Ovary (tissue), 9 donors: ENCODE measurements around the gene PRR15L. TPM values are rescaled to one million over a fixed set of nuclear protein-coding genes. Genes with fewer than 3 reads are reported as not detected.

ENCODE experiments used
- DNase-seq, 5 donors: peaks; one replicate each; pipeline ENCODE4 v3.0.0-alpha.2; 2019 to 2020
- H3K27ac ChIP-seq, 2 donors: fragments of 200-600 bp; one replicate each; pipeline versions ENCODE4 v1.5.1 to v1.8.0; 2019 to 2022
- H3K27me3 ChIP-seq: fragments of 200-600 bp; one replicate; pipeline ENCODE4 v1.8.0; 2022
- H3K36me3 ChIP-seq: fragments of 200-600 bp; sonication (generic); one replicate; pipeline ENCODE4 v1.5.1; 2019
- H3K4me1 ChIP-seq: one replicate; pipeline ENCODE4 v1.8.1; 2013; ENCODE audit warnings: mild to moderate bottlenecking, moderate library complexity; ENCODE audit not compliant: insufficient read depth
- H3K4me3 ChIP-seq: fragments of 200-600 bp; sonication (generic); one replicate; pipeline ENCODE4 v1.5.1; 2017
- H3K9me3 ChIP-seq, 2 donors: fragments of 200-600 bp in 1 of 2; sonication (generic) in 1 of 2; one replicate each; pipeline versions ENCODE4 v1.5.1 to v1.8.1; 2013 to 2019; ENCODE audit warnings: mild to moderate bottlenecking in 1 of 2, moderate library complexity in 1 of 2
- CTCF ChIP-seq, 3 donors: fragments of 450-650 bp in 2 of 3; fragments of 200-600 bp in 1 of 3; IDR thresholded peaks; one replicate each; pipeline versions ENCODE4 v1.5.1 to v1.8.0; 2016 to 2022; ENCODE audit warnings: antibody characterized with exemption in 3 of 3, mild to moderate bottlenecking in 1 of 3
- EP300 ChIP-seq: sonication (generic); formaldehyde crosslinking; IDR thresholded peaks from one replicate; pipeline ENCODE4 v1.6.1; 2017; ENCODE audit warnings: antibody characterized with exemption
- POLR2A ChIP-seq: fragments of 450-650 bp; IDR thresholded peaks from one replicate; pipeline ENCODE4 v1.6.1; 2017; ENCODE audit warnings: antibody characterized with exemption, mild to moderate bottlenecking, moderate library complexity
- WGBS, 3 donors: extraction: QIAGEN DNeasy Blood & Tissue Kit in 1 of 3; methylation state at CpG; one replicate each; pipeline versions ENCODE4 v1.1.5 to v1.1.7; 2013 to 2017; 5-methylcytosine and 5-hydroxymethylcytosine counted together
- intact Hi-C, 4 donors: fragments of 100-400 bp; cut with DNase I; formaldehyde crosslinking; loops; one replicate each; pipeline versions ENCODE4 v1.11.0 to v1.15.1; 2022 to 2023
- polyA plus RNA-seq, 2 donors: library from polyadenylated mRNA; stranded (reverse); fragments of 200-250 nt in 1 of 2; fragments of 350-450 nt in 1 of 2; fragmentation: Illumina TruSeq in 1 of 2; extraction: RNeasy Lipid Tissue Mini Kit (QIAGEN cat#74804) in 1 of 2; gene quantifications; one replicate each; pipeline ENCODE4 v1.2.3, GENCODE V29; 2013 to 2014
- total RNA-seq, 7 donors: library from RNA; depleted of rRNA in 2 of 7; stranded (reverse); fragments of >200 nt in 2 of 7; fragmentation: NEBNext Ultra II Directional in 3 of 7; extraction: Animal tissue kit (Norgen Biotek cat#: 25700) in 3 of 7; gene quantifications; one replicate each; pipeline versions ENCODE4 v1.1.0 to v1.2.4, GENCODE V29; 2016 to 2023
- donor health status: DM: no; HTN: no; CAD: no; lungs with moderate emphysema.
- donor health status: DM: no; HTN: no; CAD: no.
- donor health status: Bipolar disorder and iron deficiency.
- donor health status: DM: yes; HTN: yes; CAD: no.
- donor health status: DM: no; HTN: no; CAD: no.
- donor health status: DM: yes; HTN: yes; CAD: no.

Gene PRR15L
- total and polyA plus RNA-seq, 9 donors, result 0.16 to 22.3 (median 0.38) TPM

- Histone ChIP-seq H3K4me1 (peaks cover 2% of the 10 kb centered on the region), H3K27me3 (no peaks in the 10 kb centered on the region), H3K27ac (no peak overlapping the region), H3K36me3 (no peaks in the 10 kb centered on the region), H3K4me3 (no peak overlapping the region), H3K9me3 (no peaks in the 10 kb centered on the region)
- intact Hi-C loops, result loop anchor here in 1 of 4 donors (5.0 kb wide), 1 partner anchor 41 kb away; no protein-coding TSS in a partner anchor
- no peak for DNase-seq
- WGBS, 3 donors, result 89 to 90% (median 90%) methylated on average over 10 of the region's 10 CpGs
- TF ChIP-seq POLR2A (no peak), CTCF (IDR thresholded peaks at IDR 0.05) (no peak), EP300 (no peak)
Measured at GRCh38 chr17:47975823-47976205, 18.1 kb upstream of the PRR15L start.

GRCh38 chr17:47975189-47975822 lies 17.6 kb upstream of the PRR15L start:
- Histone ChIP-seq H3K4me3 (no peak overlapping the region), H3K27ac (no peak overlapping the region), H3K4me1 (peaks cover 2% of the 10 kb centered on the region), H3K27me3 (no peaks in the 10 kb centered on the region), H3K36me3 (no peaks in the 10 kb centered on the region), H3K9me3 (no peaks in the 10 kb centered on the region)
- intact Hi-C loops, result loop anchor here in 1 of 4 donors (5.0 kb wide), 1 partner anchor 42 kb away; no protein-coding TSS in a partner anchor
- 77 to 82% (median 81%) methylated on average over 15 of the region's 15 CpGs for WGBS, 3 donors
- DNase-seq, result no peak
- no peak for TF ChIP-seq EP300

- WGBS, 3 donors, result 89 to 91% (median 90%) methylated on average over 8 of the region's 8 CpGs
- peaks cover 4% of the 10 kb centered on the region for H3K4me1 ChIP-seq
- no peak for DNase-seq
- TF ChIP-seq POLR2A (no peak), EP300 (no peak), CTCF (IDR thresholded peaks at IDR 0.05) (no peak)
- no peaks in the 10 kb centered on the region for H3K9me3 ChIP-seq
- no peak overlapping the region for H3K27ac ChIP-seq
- H3K27me3 ChIP-seq, result no peaks in the 10 kb centered on the region
- intact Hi-C loops, result loop anchor here in 1 of 4 donors (5.0 kb wide), 1 partner anchor 76 kb away; the partner anchor contains the start of gene SP2
- H3K4me3 ChIP-seq, result no peak overlapping the region
- no peaks in the 10 kb centered on the region for H3K36me3 ChIP-seq
Measured at GRCh38 chr17:47973541-47973940, 15.9 kb upstream of the PRR15L start.

GRCh38 chr17:47970725-47971499 lies 13.2 kb upstream of the PRR15L start, which contains the start of gene CDK5RAP3:
CDK5RAP3 (plus strand) TSS chr17:47971113; CDS start chr17:47971147, 34 bp downstream.
- Histone ChIP-seq H3K27ac (peak within 1 kb of the TSS; percentile 2 to 78), H3K36me3 (no peaks in the 10 kb centered on the region), H3K9me3 (no peaks in the 10 kb centered on the region), H3K27me3 (no peaks in the 10 kb centered on the region), H3K4me1 (peaks cover 11% of the 10 kb centered on the region), H3K4me3 (peak within 1 kb of the TSS; percentile 94)
- DNase-seq, result peak; percentile 99 to 100 (median 100)
- TF ChIP-seq POLR2A (peak; percentile 64), EP300 (no peak), CTCF (IDR thresholded peaks at IDR 0.05) (peak; percentile 97 to 99 (median 99))
- 0 to 1% (median 0%) methylated on average over 61 to 62 of the region's 62 CpGs for WGBS, 3 donors
- intact Hi-C loops, result loop anchor here in 1 of 4 donors (5.0 kb wide), 1 partner anchor 74 kb away; the partner anchor contains the start of gene SP2
